ENCODE measurements around the gene CFAP54.
"Not testable (repeated sequence)": the region's sequence is repeated elsewhere in the genome, so short reads cannot be mapped to it uniquely, and the experiment has no call there.

Gene CFAP54

GRCh38 chr12:96478011-96478410 is 11.4 kb upstream of the CFAP54 start:
- no peak for DNase-seq

GRCh38 chr12:96482086-96482485 is 7.3 kb upstream of the CFAP54 start:
- DNase-seq: no peak

- DNase-seq: no peak
Measured at GRCh38 chr12:96483116-96483515, 6.3 kb upstream of the CFAP54 start.

GRCh38 chr12:96486751-96487613 is 2.4 kb upstream of the CFAP54 start:
- no peak for DNase-seq

GRCh38 chr12:96487634-96488033 is 1.7 kb upstream of the CFAP54 start:
- no peak for DNase-seq

- DNase-seq: no peak
Measured at GRCh38 chr12:96493106-96493505, 3.7 kb downstream of the CFAP54 start.

GRCh38 chr12:96494154-96494553 is 4.8 kb downstream of the CFAP54 start:
- DNase-seq: not testable (repeated sequence)

- DNase-seq: no peak
Measured at GRCh38 chr12:96495155-96495554, 5.8 kb downstream of the CFAP54 start.

- DNase-seq: peak in 1 of 5 experiments; percentile 27
Measured at GRCh38 chr12:96495841-96496545, 6.6 kb downstream of the CFAP54 start.

GRCh38 chr12:96496944-96497343 is 7.6 kb downstream of the CFAP54 start:
- DNase-seq: no peak

GRCh38 chr12:96497855-96498254 is 8.5 kb downstream of the CFAP54 start:
- DNase-seq: no peak

- peak in 1 of 5 experiments; percentile 39 for DNase-seq
Measured at GRCh38 chr12:96500693-96501092, 11.3 kb downstream of the CFAP54 start.

- peak in 3 of 5 experiments; percentile 4 to 84 (median 40) for DNase-seq
Measured at GRCh38 chr12:96501133-96501761, 11.9 kb downstream of the CFAP54 start.

GRCh38 chr12:96501908-96502307 is 12.5 kb downstream of the CFAP54 start:
- no peak for DNase-seq

GRCh38 chr12:96502477-96502876 is 13.1 kb downstream of the CFAP54 start:
- peak in 1 of 5 experiments; percentile 58 for DNase-seq

- no peak for DNase-seq
Measured at GRCh38 chr12:96502949-96503532, 13.7 kb downstream of the CFAP54 start.

- no peak for DNase-seq
Measured at GRCh38 chr12:96503976-96504375, 14.6 kb downstream of the CFAP54 start.

- no peak for DNase-seq
Measured at GRCh38 chr12:96506776-96507175, 17.4 kb downstream of the CFAP54 start.

- no peak for DNase-seq
Measured at GRCh38 chr12:96510306-96510764, 21.0 kb downstream of the CFAP54 start.

- DNase-seq: no peak
Measured at GRCh38 chr12:96513166-96513565, 23.8 kb downstream of the CFAP54 start.

GRCh38 chr12:96513681-96514080 is 24.3 kb downstream of the CFAP54 start:
- no peak for DNase-seq

GRCh38 chr12:96514328-96514727 is 25.0 kb downstream of the CFAP54 start:
- DNase-seq: no peak

All from T-helper 2 cell (primary cell).